GM12875 (cell line): ENCODE measurements around the gene NSD1.

Source experiments
- H3K4me3 ChIP-seq: one replicate; pipeline ENCODE4 v1.5.1; 2011; ENCODE audit warnings: low read depth, low read length, control low read depth
- CTCF ChIP-seq: IDR thresholded peaks from 2 replicates; pipeline ENCODE4 v1.5.1; 2011; ENCODE audit warnings: low read depth, mild to moderate bottlenecking, control low read depth, inconsistent platforms, low read length, moderate library complexity, borderline replicate concordance; ENCODE audit not compliant: insufficient read depth

The NSD1 gene

GRCh38 chr5:177183766-177184360 lies 50.3 kb downstream of the NSD1 start:
- H3K4me3 ChIP-seq, result no peak overlapping the region
- TF ChIP-seq CTCF, result no peak

GRCh38 chr5:177185993-177186392 lies 52.4 kb downstream of the NSD1 start:
- no peak overlapping the region for H3K4me3 ChIP-seq
- no peak for TF ChIP-seq CTCF

GRCh38 chr5:177186645-177187044 lies 53.1 kb downstream of the NSD1 start:
- no peak overlapping the region for H3K4me3 ChIP-seq
- no peak for TF ChIP-seq CTCF

- no peak for TF ChIP-seq CTCF
- H3K4me3 ChIP-seq, result no peak overlapping the region
Measured at GRCh38 chr5:177188775-177189174, 55.2 kb downstream of the NSD1 start.

GRCh38 chr5:177189416-177189815 lies 55.8 kb downstream of the NSD1 start:
- H3K4me3 ChIP-seq, result no peak overlapping the region
- no peak for TF ChIP-seq CTCF

GRCh38 chr5:177189965-177190364 lies 56.4 kb downstream of the NSD1 start:
- no peak for TF ChIP-seq CTCF
- H3K4me3 ChIP-seq, result no peak overlapping the region

- no peak overlapping the region for H3K4me3 ChIP-seq
- no peak for TF ChIP-seq CTCF
Measured at GRCh38 chr5:177194268-177194667, 60.7 kb downstream of the NSD1 start.
